ENCODE data around the gene INSL3.

DNA sequence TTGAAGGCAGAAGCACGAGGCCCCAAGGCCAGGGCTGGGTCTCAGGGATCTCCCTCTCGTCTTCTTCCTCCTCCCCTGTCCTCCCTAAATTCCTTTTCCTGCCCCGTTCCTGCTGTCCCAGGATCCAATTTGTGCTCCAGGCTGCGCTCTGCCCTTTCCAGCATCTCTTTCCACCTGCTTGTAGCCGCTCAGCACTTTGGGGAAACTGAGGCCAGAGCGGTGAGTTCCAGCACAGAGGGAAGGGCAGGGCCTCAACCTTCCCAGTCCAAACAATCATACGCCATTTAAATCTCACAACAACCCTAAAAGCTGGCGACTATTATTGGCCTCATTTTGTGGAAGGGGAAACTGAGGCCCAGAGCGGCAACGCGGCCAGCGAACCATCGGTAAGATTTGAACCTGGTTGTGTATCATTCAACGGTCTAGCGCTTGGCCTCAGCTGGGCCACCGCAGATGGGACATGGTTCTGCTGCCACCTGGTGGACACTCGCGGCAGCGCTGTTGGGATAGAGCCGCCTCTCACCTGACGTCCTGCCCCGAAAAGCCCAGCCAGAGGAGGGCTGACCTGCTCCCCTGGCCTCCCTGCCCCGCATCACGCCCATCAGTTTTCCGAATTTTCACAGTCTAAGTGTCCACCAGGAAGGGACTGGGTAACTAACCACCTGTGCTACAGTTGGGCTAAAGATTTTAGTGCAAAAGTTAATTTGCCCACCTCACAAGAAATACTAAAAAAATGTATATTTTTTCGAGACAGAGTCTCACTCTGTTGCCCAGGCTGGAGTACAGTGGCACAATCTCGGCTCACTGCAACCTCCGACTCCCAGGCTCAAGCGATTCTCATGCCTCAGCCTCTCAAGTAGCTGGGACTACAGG is 34.2 kb upstream of the INSL3 start:
- TF ChIP-seq, protein P1, sequence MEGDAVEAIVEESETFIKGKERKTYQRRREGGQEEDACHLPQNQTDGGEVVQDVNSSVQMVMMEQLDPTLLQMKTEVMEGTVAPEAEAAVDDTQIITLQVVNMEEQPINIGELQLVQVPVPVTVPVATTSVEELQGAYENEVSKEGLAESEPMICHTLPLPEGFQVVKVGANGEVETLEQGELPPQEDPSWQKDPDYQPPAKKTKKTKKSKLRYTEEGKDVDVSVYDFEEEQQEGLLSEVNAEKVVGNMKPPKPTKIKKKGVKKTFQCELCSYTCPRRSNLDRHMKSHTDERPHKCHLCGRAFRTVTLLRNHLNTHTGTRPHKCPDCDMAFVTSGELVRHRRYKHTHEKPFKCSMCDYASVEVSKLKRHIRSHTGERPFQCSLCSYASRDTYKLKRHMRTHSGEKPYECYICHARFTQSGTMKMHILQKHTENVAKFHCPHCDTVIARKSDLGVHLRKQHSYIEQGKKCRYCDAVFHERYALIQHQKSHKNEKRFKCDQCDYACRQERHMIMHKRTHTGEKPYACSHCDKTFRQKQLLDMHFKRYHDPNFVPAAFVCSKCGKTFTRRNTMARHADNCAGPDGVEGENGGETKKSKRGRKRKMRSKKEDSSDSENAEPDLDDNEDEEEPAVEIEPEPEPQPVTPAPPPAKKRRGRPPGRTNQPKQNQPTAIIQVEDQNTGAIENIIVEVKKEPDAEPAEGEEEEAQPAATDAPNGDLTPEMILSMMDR (optimal IDR thresholded peaks at IDR 0.05 in 1 of 3, IDR thresholded peaks at IDR 0.05 in 1 of 3, conservative IDR thresholded peaks at IDR 0.05 in 1 of 3; ENCODE audit: extremely low read depth in 1 of 3, insufficient read depth in 2 of 3, low read length in 3 of 3), result peak; percentile 96 to 99 (median 99)
- no peak for TF ChIP-seq EZH2 (IDR thresholded peaks at IDR 0.05; ENCODE audit: low read length)
